Mammary epithelial cell (primary cell): ENCODE data around the gene CHMP5.

Source experiments
- CTCF ChIP-seq, 2 donors: IDR thresholded peaks in 1 of 2; conservative IDR thresholded peaks in 1 of 2; 2 replicates each; pipeline ENCODE4 v1.5.1; 2011 to 2012; ENCODE audit warnings: inconsistent platforms in 2 of 2, low read length in 2 of 2, mild to moderate bottlenecking in 2 of 2, control low read depth in 1 of 2, low read depth in 1 of 2; ENCODE audit not compliant: insufficient read depth in 1 of 2; ENCODE audit errors: extremely low read depth in 1 of 2
- EZH2 ChIP-seq: IDR thresholded peaks from 2 replicates; pipeline ENCODE4 v1.6.1; 2012; ENCODE audit warnings: low read length, inconsistent platforms, borderline replicate concordance

GRCh38 chr9:33249087-33249658 lies 15.7 kb upstream of the CHMP5 start:
- TF ChIP-seq CTCF (conservative IDR thresholded peaks at IDR 0.05 in 1 of 2, IDR thresholded peaks at IDR 0.05 in 1 of 2; ENCODE audit: extremely low read depth in 1 of 2, insufficient read depth in 1 of 2, low read depth in 1 of 2, low read length in 2 of 2), result no peak
- TF ChIP-seq EZH2, result no peak
